ENCODE measurements around the gene TMEM175. TPM values are rescaled to one million over a fixed set of nuclear protein-coding genes. Genes with fewer than 3 reads are reported as not detected.

The TMEM175 gene
- polyA plus RNA-seq, 1 donor (not counting 4 experiments of a cell fraction or from before 2014, with no cell fraction given) = 23.2 TPM

- H3K4me2 ChIP-seq (ENCODE audit: control insufficient read depth, extremely low read depth, insufficient read depth, low read depth, low read length) = peak overlapping the region; percentile 80
- no peak overlapping the region for H3K27ac ChIP-seq (ENCODE audit: control insufficient read depth, insufficient read depth, low read length)
- peaks cover 5% of the 10 kb centered on the region for H3K27me3 ChIP-seq (ENCODE audit: control insufficient read depth, extremely low read depth, insufficient read depth, low read length)
- H3K4me1 ChIP-seq (ENCODE audit: control insufficient read depth, extremely low read depth, insufficient read depth, low read length) = peaks cover 19% of the 10 kb centered on the region
- peaks cover 3% of the 10 kb centered on the region for H4K20me1 ChIP-seq (ENCODE audit: control insufficient read depth, extremely low read depth, insufficient read depth, low read length)
- dilution Hi-C loops (cut with MboI; ENCODE audit: extremely low pct_ligation_motif_present, low sequenced_read_pairs) = no loop called here
- no peaks in the 10 kb centered on the region for H3K79me2 ChIP-seq (ENCODE audit: control insufficient read depth, insufficient read depth, low read length)
- DNase-seq (ENCODE audit: low read depth, low spot score) = no peak
- H3K9me1 ChIP-seq (ENCODE audit: control insufficient read depth, extremely low read depth, insufficient read depth, low read length) = no peaks in the 10 kb centered on the region
- H3K9ac ChIP-seq (ENCODE audit: control insufficient read depth, extremely low read depth, insufficient read depth, low read length) = no peak overlapping the region
- H3K4me3 ChIP-seq (ENCODE audit: control insufficient read depth in 2 of 3, extremely low read depth in 1 of 3, insufficient read depth in 2 of 3, low read depth in 1 of 3, low read length in 3 of 3) = no peak overlapping the region
- H2AFZ ChIP-seq (ENCODE audit: control insufficient read depth, low read length) = no peak overlapping the region
- peaks cover 0 to 2% of the 10 kb centered on the region in 2 experiments for H3K36me3 ChIP-seq (ENCODE audit: control insufficient read depth in 2 of 2, extremely low read depth in 1 of 2, insufficient read depth in 2 of 2, low read length in 2 of 2)
- TF ChIP-seq CTCF (optimal IDR thresholded peaks at IDR 0.05 in 1 of 3, IDR thresholded peaks at IDR 0.05 in 1 of 3, conservative IDR thresholded peaks at IDR 0.05 in 1 of 3; ENCODE audit: extremely low read depth in 1 of 3, insufficient read depth in 2 of 3, low read length in 3 of 3) = no peak
- TF ChIP-seq EZH2 (IDR thresholded peaks at IDR 0.05; ENCODE audit: low read length) = no peak
- no peaks in the 10 kb centered on the region for H3K9me3 ChIP-seq (ENCODE audit: control insufficient read depth, low read depth, low read length)
- no peak for FAIRE-seq
Observed at GRCh38 chr4:970854-971520, 38.7 kb downstream of the TMEM175 start.

GRCh38 chr4:971666-972500 is 39.6 kb downstream of the TMEM175 start:
- dilution Hi-C loops (cut with MboI; ENCODE audit: extremely low pct_ligation_motif_present, low sequenced_read_pairs) = no loop called here
- H3K9ac ChIP-seq (ENCODE audit: control insufficient read depth, extremely low read depth, insufficient read depth, low read length) = peak overlapping the region; percentile 71
- H3K27me3 ChIP-seq (ENCODE audit: control insufficient read depth, extremely low read depth, insufficient read depth, low read length) = peaks cover 5% of the 10 kb centered on the region
- TF ChIP-seq CTCF (optimal IDR thresholded peaks at IDR 0.05 in 1 of 3, IDR thresholded peaks at IDR 0.05 in 1 of 3, conservative IDR thresholded peaks at IDR 0.05 in 1 of 3; ENCODE audit: extremely low read depth in 1 of 3, insufficient read depth in 2 of 3, low read length in 3 of 3) (no peak), EZH2 (IDR thresholded peaks at IDR 0.05; ENCODE audit: low read length) (no peak)
- no peaks in the 10 kb centered on the region for H3K9me1 ChIP-seq (ENCODE audit: control insufficient read depth, extremely low read depth, insufficient read depth, low read length)
- H3K4me3 ChIP-seq (ENCODE audit: control insufficient read depth in 2 of 3, extremely low read depth in 1 of 3, insufficient read depth in 2 of 3, low read depth in 1 of 3, low read length in 3 of 3) = peak overlapping the region; percentile 63 to 74 (median 71)
- no peaks in the 10 kb centered on the region for H3K9me3 ChIP-seq (ENCODE audit: control insufficient read depth, low read depth, low read length)
- H3K4me2 ChIP-seq (ENCODE audit: control insufficient read depth, extremely low read depth, insufficient read depth, low read depth, low read length) = peak overlapping the region; percentile 80
- no peak overlapping the region for H3K27ac ChIP-seq (ENCODE audit: control insufficient read depth, insufficient read depth, low read length)
- DNase-seq (ENCODE audit: low read depth, low spot score) (no peak), FAIRE-seq (no peak)
- H4K20me1 ChIP-seq (ENCODE audit: control insufficient read depth, extremely low read depth, insufficient read depth, low read length) = peaks cover 3% of the 10 kb centered on the region
- no peak overlapping the region for H2AFZ ChIP-seq (ENCODE audit: control insufficient read depth, low read length)
- H3K79me2 ChIP-seq (ENCODE audit: control insufficient read depth, insufficient read depth, low read length) = no peaks in the 10 kb centered on the region
- peaks cover 19% of the 10 kb centered on the region for H3K4me1 ChIP-seq (ENCODE audit: control insufficient read depth, extremely low read depth, insufficient read depth, low read length)
- peaks cover 0 to 2% of the 10 kb centered on the region in 2 experiments for H3K36me3 ChIP-seq (ENCODE audit: control insufficient read depth in 2 of 2, extremely low read depth in 1 of 2, insufficient read depth in 2 of 2, low read length in 2 of 2)
